ENCODE results near the gene KLF13. TPM values are rescaled to one million over a fixed set of nuclear protein-coding genes. Genes with fewer than 3 reads are reported as not detected.

The KLF13 gene
- total and polyA plus RNA-seq, 2 experiments from 2014 or later: 23.5 to 28.6 TPM

DNA sequence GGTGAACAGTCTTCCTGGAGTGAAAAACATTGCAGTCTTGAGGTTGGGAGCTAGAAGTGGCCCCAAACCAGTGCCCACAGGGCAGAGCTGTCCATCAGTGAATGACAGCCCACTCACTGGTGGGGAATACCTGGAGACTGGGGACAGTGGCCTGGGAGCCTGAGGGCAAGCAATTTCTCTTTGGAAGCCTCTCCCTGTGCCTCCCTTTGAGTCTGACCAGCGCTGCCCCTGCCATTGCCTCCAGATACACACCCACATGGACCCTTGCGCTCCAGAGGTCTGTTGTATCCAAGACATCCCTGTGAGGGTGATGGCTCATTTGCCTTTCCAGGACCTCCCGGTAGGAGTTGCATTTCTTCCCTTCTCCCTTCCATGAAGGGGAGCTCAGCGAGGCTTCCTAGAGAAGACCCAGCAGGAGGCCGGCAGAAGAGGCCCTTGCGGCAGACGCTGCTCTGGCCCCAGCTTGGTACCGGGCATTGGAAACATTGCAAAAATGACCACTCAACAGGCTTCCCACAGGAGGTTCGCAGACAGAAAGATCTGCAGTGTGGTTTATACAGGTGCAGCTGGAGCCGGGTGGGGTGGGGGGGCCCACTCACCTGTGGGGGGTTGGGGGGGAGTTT lies 38.5 kb downstream of the KLF13 start:
- peak overlapping the region; percentile 73 for H3K4me2 ChIP-seq
- no peak overlapping the region for H2AFZ ChIP-seq
- H3K9me2 ChIP-seq (ENCODE audit: insufficient read depth): no peaks in the 10 kb centered on the region
- no peak overlapping the region for H3K4me3 ChIP-seq
- Mint-ChIP-seq H3K4me3 (peak overlapping the region; percentile 61; the same call in 1 of the 3 replicates), H3K36me3 (ENCODE audit: low read depth) (peaks cover 3% of the 10 kb centered on the region; the same call in 1 of the 3 replicates), H3K27me3 (ENCODE audit: insufficient read depth, low read depth, poor library complexity) (peaks cover 15% of the 10 kb centered on the region), H3K9me3 (no peaks in the 10 kb centered on the region; the same call in 2 of the 3 replicates), H3K4me1 (peaks cover 82% of the 10 kb centered on the region), H3K27ac (peak overlapping the region; percentile 93)
- H3K36me3 ChIP-seq (ENCODE audit: insufficient read depth): no peaks in the 10 kb centered on the region
- H3K27ac ChIP-seq (ENCODE audit: low read depth): no peak overlapping the region
- TF ChIP-seq, protein P1, sequence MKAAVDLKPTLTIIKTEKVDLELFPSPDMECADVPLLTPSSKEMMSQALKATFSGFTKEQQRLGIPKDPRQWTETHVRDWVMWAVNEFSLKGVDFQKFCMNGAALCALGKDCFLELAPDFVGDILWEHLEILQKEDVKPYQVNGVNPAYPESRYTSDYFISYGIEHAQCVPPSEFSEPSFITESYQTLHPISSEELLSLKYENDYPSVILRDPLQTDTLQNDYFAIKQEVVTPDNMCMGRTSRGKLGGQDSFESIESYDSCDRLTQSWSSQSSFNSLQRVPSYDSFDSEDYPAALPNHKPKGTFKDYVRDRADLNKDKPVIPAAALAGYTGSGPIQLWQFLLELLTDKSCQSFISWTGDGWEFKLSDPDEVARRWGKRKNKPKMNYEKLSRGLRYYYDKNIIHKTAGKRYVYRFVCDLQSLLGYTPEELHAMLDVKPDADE (IDR thresholded peaks at IDR 0.05): no peak
- TF ChIP-seq POLR2AphosphoS5 (IDR thresholded peaks at IDR 0.05; ENCODE audit: low read depth) (no peak), NANOG (IDR thresholded peaks at IDR 0.05; ENCODE audit: borderline replicate concordance) (no peak), ZNF114 (CRISPR knock-in tag; IDR thresholded peaks at IDR 0.05) (no peak)
- TF ChIP-seq, protein P2, sequence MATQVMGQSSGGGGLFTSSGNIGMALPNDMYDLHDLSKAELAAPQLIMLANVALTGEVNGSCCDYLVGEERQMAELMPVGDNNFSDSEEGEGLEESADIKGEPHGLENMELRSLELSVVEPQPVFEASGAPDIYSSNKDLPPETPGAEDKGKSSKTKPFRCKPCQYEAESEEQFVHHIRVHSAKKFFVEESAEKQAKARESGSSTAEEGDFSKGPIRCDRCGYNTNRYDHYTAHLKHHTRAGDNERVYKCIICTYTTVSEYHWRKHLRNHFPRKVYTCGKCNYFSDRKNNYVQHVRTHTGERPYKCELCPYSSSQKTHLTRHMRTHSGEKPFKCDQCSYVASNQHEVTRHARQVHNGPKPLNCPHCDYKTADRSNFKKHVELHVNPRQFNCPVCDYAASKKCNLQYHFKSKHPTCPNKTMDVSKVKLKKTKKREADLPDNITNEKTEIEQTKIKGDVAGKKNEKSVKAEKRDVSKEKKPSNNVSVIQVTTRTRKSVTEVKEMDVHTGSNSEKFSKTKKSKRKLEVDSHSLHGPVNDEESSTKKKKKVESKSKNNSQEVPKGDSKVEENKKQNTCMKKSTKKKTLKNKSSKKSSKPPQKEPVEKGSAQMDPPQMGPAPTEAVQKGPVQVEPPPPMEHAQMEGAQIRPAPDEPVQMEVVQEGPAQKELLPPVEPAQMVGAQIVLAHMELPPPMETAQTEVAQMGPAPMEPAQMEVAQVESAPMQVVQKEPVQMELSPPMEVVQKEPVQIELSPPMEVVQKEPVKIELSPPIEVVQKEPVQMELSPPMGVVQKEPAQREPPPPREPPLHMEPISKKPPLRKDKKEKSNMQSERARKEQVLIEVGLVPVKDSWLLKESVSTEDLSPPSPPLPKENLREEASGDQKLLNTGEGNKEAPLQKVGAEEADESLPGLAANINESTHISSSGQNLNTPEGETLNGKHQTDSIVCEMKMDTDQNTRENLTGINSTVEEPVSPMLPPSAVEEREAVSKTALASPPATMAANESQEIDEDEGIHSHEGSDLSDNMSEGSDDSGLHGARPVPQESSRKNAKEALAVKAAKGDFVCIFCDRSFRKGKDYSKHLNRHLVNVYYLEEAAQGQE (IDR thresholded peaks at IDR 0.05; ENCODE audit: unreplicated experiment): no peak
- no peaks in the 10 kb centered on the region for H3K27me3 ChIP-seq (ENCODE audit: insufficient read depth)
- DNase-seq (ENCODE audit: low spot score): no peak
- peaks cover 81% of the 10 kb centered on the region for H3K4me1 ChIP-seq (ENCODE audit: insufficient read depth)
- no peak for ATAC-seq
- H3K79me2 ChIP-seq (replicated peaks; ENCODE audit: insufficient read depth): peaks cover 57% of the 10 kb centered on the region
- peaks cover 4% of the 10 kb centered on the region; the same call in 1 of the 2 replicates for H4K20me1 ChIP-seq (replicated peaks; ENCODE audit: insufficient read depth)
- no peaks in the 10 kb centered on the region for H3F3A ChIP-seq (replicated peaks; ENCODE audit: low read depth)

DNA sequence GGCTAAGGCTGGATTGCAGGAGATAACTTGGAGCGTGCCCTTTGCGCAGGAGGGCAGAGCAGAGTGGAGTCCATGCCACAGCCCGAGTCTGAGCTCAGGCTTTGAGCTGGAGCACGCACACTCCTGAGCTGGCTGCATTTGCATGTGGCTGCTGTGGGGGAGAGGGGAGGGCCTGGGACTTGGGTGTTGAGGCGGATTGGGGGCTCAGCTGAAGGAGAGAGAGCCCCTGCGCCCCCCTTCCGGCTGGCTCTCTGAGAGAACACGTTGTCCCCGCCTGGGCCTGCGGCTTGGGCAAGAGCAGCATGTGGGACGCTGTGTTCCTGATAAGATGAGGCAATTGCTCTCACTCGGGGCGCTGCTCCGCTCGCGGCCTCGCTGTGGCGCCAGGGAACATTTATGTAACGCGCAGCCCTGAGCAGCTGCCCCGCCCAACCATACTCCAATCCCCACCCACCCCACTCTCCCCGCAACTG lies 39.1 kb downstream of the KLF13 start:
- Mint-ChIP-seq H3K27ac (peak overlapping the region; percentile 93), H3K4me1 (peaks cover 79% of the 10 kb centered on the region), H3K27me3 (ENCODE audit: insufficient read depth, low read depth, poor library complexity) (peaks cover 12% of the 10 kb centered on the region), H3K9me3 (no peaks in the 10 kb centered on the region; the same call in 2 of the 3 replicates), H3K36me3 (ENCODE audit: low read depth) (peaks cover 3% of the 10 kb centered on the region; the same call in 1 of the 3 replicates), H3K4me3 (peak overlapping the region; percentile 61; the same call in 2 of the 3 replicates)
- TF ChIP-seq NANOG (IDR thresholded peaks at IDR 0.05; ENCODE audit: borderline replicate concordance) (no peak), ZNF114 (CRISPR knock-in tag; IDR thresholded peaks at IDR 0.05) (no peak), JUNB (IDR thresholded peaks at IDR 0.05; ENCODE audit: unreplicated experiment) (no peak)
- TF ChIP-seq, protein P3, sequence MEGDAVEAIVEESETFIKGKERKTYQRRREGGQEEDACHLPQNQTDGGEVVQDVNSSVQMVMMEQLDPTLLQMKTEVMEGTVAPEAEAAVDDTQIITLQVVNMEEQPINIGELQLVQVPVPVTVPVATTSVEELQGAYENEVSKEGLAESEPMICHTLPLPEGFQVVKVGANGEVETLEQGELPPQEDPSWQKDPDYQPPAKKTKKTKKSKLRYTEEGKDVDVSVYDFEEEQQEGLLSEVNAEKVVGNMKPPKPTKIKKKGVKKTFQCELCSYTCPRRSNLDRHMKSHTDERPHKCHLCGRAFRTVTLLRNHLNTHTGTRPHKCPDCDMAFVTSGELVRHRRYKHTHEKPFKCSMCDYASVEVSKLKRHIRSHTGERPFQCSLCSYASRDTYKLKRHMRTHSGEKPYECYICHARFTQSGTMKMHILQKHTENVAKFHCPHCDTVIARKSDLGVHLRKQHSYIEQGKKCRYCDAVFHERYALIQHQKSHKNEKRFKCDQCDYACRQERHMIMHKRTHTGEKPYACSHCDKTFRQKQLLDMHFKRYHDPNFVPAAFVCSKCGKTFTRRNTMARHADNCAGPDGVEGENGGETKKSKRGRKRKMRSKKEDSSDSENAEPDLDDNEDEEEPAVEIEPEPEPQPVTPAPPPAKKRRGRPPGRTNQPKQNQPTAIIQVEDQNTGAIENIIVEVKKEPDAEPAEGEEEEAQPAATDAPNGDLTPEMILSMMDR (conservative IDR thresholded peaks at IDR 0.05; ENCODE audit: low read depth in 2 of 2): peak in 1 of 2 experiments; percentile 48; a peak in 3 of 4 replicates
- H3K36me3 ChIP-seq (ENCODE audit: insufficient read depth): no peaks in the 10 kb centered on the region
- peak overlapping the region; percentile 73; the same call in 1 of the 2 replicates for H3K4me2 ChIP-seq
- no peaks in the 10 kb centered on the region for H3F3A ChIP-seq (replicated peaks; ENCODE audit: low read depth)
- peaks cover 62% of the 10 kb centered on the region for H3K79me2 ChIP-seq (replicated peaks; ENCODE audit: insufficient read depth)
- no peak overlapping the region for H3K27ac ChIP-seq (ENCODE audit: low read depth)
- peak overlapping the region; percentile 78; the same call in 1 of the 2 replicates for H2AFZ ChIP-seq
- H3K9me2 ChIP-seq (ENCODE audit: insufficient read depth): no peaks in the 10 kb centered on the region
- ATAC-seq (peak; percentile 80), DNase-seq (ENCODE audit: low spot score) (peak; percentile 92)
- peaks cover 4% of the 10 kb centered on the region; the same call in 1 of the 2 replicates for H4K20me1 ChIP-seq (replicated peaks; ENCODE audit: insufficient read depth)
- peaks cover 79% of the 10 kb centered on the region for H3K4me1 ChIP-seq (ENCODE audit: insufficient read depth)
- peak overlapping the region; percentile 41 for H3K4me3 ChIP-seq
- H3K27me3 ChIP-seq (ENCODE audit: insufficient read depth): no peaks in the 10 kb centered on the region
